Measurements from ENCODE around the gene SNRNP35.

The SNRNP35 gene

GRCh38 chr12:123497065-123497464, 39.1 kb downstream of the SNRNP35 start:
- no peaks in the 10 kb centered on the region for H3K9me3 ChIP-seq (ENCODE audit: control extremely low read depth in 1 of 5, control insufficient read depth in 4 of 5, insufficient read depth in 2 of 5, low read depth in 1 of 5, low read length in 4 of 5)
- 97% methylated on average over 7 of the region's 7 CpGs for WGBS (ENCODE audit: insufficient coverage)
- no peaks in the 10 kb centered on the region for H3K36me3 ChIP-seq (ENCODE audit: control insufficient read depth in 4 of 4, insufficient read depth in 4 of 4, low read length in 3 of 4)
- H3K4me3 ChIP-seq (ENCODE audit: control insufficient read depth in 1 of 7, extremely low read depth in 1 of 7, insufficient read depth in 4 of 7, low read depth in 2 of 7, low read length in 6 of 7) = no peak overlapping the region
- DNase-seq = no peak
- ChIA-PET CTCF (interaction anchor here (0.8 to 2.2 kb wide), 3 partner anchors 10 to 22 kb away, joined by 3 to 6 read pairs (median 4); no protein-coding TSS in a partner anchor), POLR2A (interaction anchor here (0.9 kb wide), 1 partner anchor 33 kb away, joined by 5 read pairs; no protein-coding TSS in a partner anchor)
- H3K4me1 ChIP-seq (ENCODE audit: control extremely low read depth in 1 of 4, control insufficient read depth in 4 of 4, insufficient read depth in 4 of 4, low read length in 3 of 4) = no peaks in the 10 kb centered on the region
- H3K27ac ChIP-seq (ENCODE audit: insufficient read depth in 1 of 2, low read depth in 1 of 2, low read length in 2 of 2, poor library complexity in 1 of 2, severe bottlenecking in 2 of 2) = no peak overlapping the region
- H3K27me3 ChIP-seq (replicated peaks in 2 of 5; ENCODE audit: control insufficient read depth in 4 of 5, insufficient read depth in 5 of 5, low read length in 4 of 5) = no peaks in the 10 kb centered on the region

- POLR2A ChIA-PET = no interaction called here
- no peak for DNase-seq
- no peaks in the 10 kb centered on the region for H3K36me3 ChIP-seq (ENCODE audit: control insufficient read depth in 4 of 4, insufficient read depth in 4 of 4, low read length in 3 of 4)
Measured at GRCh38 chr12:123498126-123498825, 40.3 kb downstream of the SNRNP35 start.

GRCh38 chr12:123499332-123499731, 41.4 kb downstream of the SNRNP35 start:
- no peak for DNase-seq
- CTCF ChIA-PET = no interaction called here

More at GRCh38 chr12:123498126-123498825, 40.3 kb downstream of the SNRNP35 start:
- no peak overlapping the region for H3K4me3 ChIP-seq (ENCODE audit: control insufficient read depth in 1 of 7, extremely low read depth in 1 of 7, insufficient read depth in 4 of 7, low read depth in 2 of 7, low read length in 6 of 7)
- 97% methylated on average over 11 of the region's 13 CpGs for WGBS (ENCODE audit: insufficient coverage)
- no peaks in the 10 kb centered on the region for H3K27me3 ChIP-seq (replicated peaks in 2 of 5; ENCODE audit: control insufficient read depth in 4 of 5, insufficient read depth in 5 of 5, low read length in 4 of 5)
- no peaks in the 10 kb centered on the region for H3K4me1 ChIP-seq (ENCODE audit: control extremely low read depth in 1 of 4, control insufficient read depth in 4 of 4, insufficient read depth in 4 of 4, low read length in 3 of 4)
- H3K9me3 ChIP-seq (ENCODE audit: control extremely low read depth in 1 of 5, control insufficient read depth in 4 of 5, insufficient read depth in 2 of 5, low read depth in 1 of 5, low read length in 4 of 5) = no peaks in the 10 kb centered on the region
- CTCF ChIA-PET = interaction anchor here (2.2 kb wide), 1 partner anchor 10 kb away, joined by 6 read pairs; no protein-coding TSS in a partner anchor
- no peak overlapping the region for H3K27ac ChIP-seq (ENCODE audit: insufficient read depth in 1 of 2, low read depth in 1 of 2, low read length in 2 of 2, poor library complexity in 1 of 2, severe bottlenecking in 2 of 2)

GRCh38 chr12:123502163-123502704, 44.3 kb downstream of the SNRNP35 start:
- DNase-seq = no peak
- Histone ChIP-seq H3K4me1 (ENCODE audit: control extremely low read depth in 1 of 4, control insufficient read depth in 4 of 4, insufficient read depth in 4 of 4, low read length in 3 of 4) (no peaks in the 10 kb centered on the region), H3K27me3 (replicated peaks in 2 of 5; ENCODE audit: control insufficient read depth in 4 of 5, insufficient read depth in 5 of 5, low read length in 4 of 5) (no peaks in the 10 kb centered on the region), H3K27ac (ENCODE audit: insufficient read depth in 1 of 2, low read depth in 1 of 2, low read length in 2 of 2, poor library complexity in 1 of 2, severe bottlenecking in 2 of 2) (no peak overlapping the region), H3K9me3 (ENCODE audit: control extremely low read depth in 1 of 5, control insufficient read depth in 4 of 5, insufficient read depth in 2 of 5, low read depth in 1 of 5, low read length in 4 of 5) (no peaks in the 10 kb centered on the region), H3K36me3 (ENCODE audit: control insufficient read depth in 4 of 4, insufficient read depth in 4 of 4, low read length in 3 of 4) (no peaks in the 10 kb centered on the region), H3K4me3 (ENCODE audit: control insufficient read depth in 1 of 7, extremely low read depth in 1 of 7, insufficient read depth in 4 of 7, low read depth in 2 of 7, low read length in 6 of 7) (no peak overlapping the region)
- WGBS (ENCODE audit: insufficient coverage) = 98% methylated on average over 9 of the region's 12 CpGs
- CTCF ChIA-PET = interaction anchor here (0.6 kb wide), 1 partner anchor 1002 kb away, joined by 4 read pairs; the partner anchor contains the start of gene ZCCHC8
- POLR2A ChIA-PET = no interaction called here

More at GRCh38 chr12:123499332-123499731, 41.4 kb downstream of the SNRNP35 start:
- Histone ChIP-seq H3K36me3 (ENCODE audit: control insufficient read depth in 4 of 4, insufficient read depth in 4 of 4, low read length in 3 of 4) (no peaks in the 10 kb centered on the region), H3K4me3 (ENCODE audit: control insufficient read depth in 1 of 7, extremely low read depth in 1 of 7, insufficient read depth in 4 of 7, low read depth in 2 of 7, low read length in 6 of 7) (no peak overlapping the region), H3K9me3 (ENCODE audit: control extremely low read depth in 1 of 5, control insufficient read depth in 4 of 5, insufficient read depth in 2 of 5, low read depth in 1 of 5, low read length in 4 of 5) (no peaks in the 10 kb centered on the region), H3K27me3 (replicated peaks in 2 of 5; ENCODE audit: control insufficient read depth in 4 of 5, insufficient read depth in 5 of 5, low read length in 4 of 5) (no peaks in the 10 kb centered on the region), H3K27ac (ENCODE audit: insufficient read depth in 1 of 2, low read depth in 1 of 2, low read length in 2 of 2, poor library complexity in 1 of 2, severe bottlenecking in 2 of 2) (no peak overlapping the region), H3K4me1 (ENCODE audit: control extremely low read depth in 1 of 4, control insufficient read depth in 4 of 4, insufficient read depth in 4 of 4, low read length in 3 of 4) (no peaks in the 10 kb centered on the region)
- POLR2A ChIA-PET = no interaction called here
- WGBS (ENCODE audit: insufficient coverage) = 98% methylated on average over 14 of the region's 16 CpGs

GRCh38 chr12:123506059-123506842, 48.3 kb downstream of the SNRNP35 start:
- no peak overlapping the region for H3K4me3 ChIP-seq (ENCODE audit: control insufficient read depth in 1 of 7, extremely low read depth in 1 of 7, insufficient read depth in 4 of 7, low read depth in 2 of 7, low read length in 6 of 7)
- H3K27ac ChIP-seq (ENCODE audit: insufficient read depth in 1 of 2, low read depth in 1 of 2, low read length in 2 of 2, poor library complexity in 1 of 2, severe bottlenecking in 2 of 2) = no peak overlapping the region
- no peak for DNase-seq
- POLR2A ChIA-PET = interaction anchor here (0.7 kb wide), 1 partner anchor 11 kb away, joined by 3 read pairs; no protein-coding TSS in a partner anchor
- CTCF ChIA-PET = interaction anchor here (0.8 kb wide), 1 partner anchor 9 kb away, joined by 3 read pairs; no protein-coding TSS in a partner anchor
- 98% methylated on average over 13 of the region's 17 CpGs for WGBS (ENCODE audit: insufficient coverage)
- peaks cover 0 to 6% (median 4%) of the 10 kb centered on the region in 4 experiments for H3K4me1 ChIP-seq (ENCODE audit: control extremely low read depth in 1 of 4, control insufficient read depth in 4 of 4, insufficient read depth in 4 of 4, low read length in 3 of 4)
- no peaks in the 10 kb centered on the region for H3K9me3 ChIP-seq (ENCODE audit: control extremely low read depth in 1 of 5, control insufficient read depth in 4 of 5, insufficient read depth in 2 of 5, low read depth in 1 of 5, low read length in 4 of 5)
- H3K36me3 ChIP-seq (ENCODE audit: control insufficient read depth in 4 of 4, insufficient read depth in 4 of 4, low read length in 3 of 4) = no peaks in the 10 kb centered on the region
- no peaks in the 10 kb centered on the region for H3K27me3 ChIP-seq (replicated peaks in 2 of 5; ENCODE audit: control insufficient read depth in 4 of 5, insufficient read depth in 5 of 5, low read length in 4 of 5)

- ChIA-PET CTCF (interaction anchor here (0.8 kb wide), 1 partner anchor 10 kb away, joined by 3 read pairs; no protein-coding TSS in a partner anchor), POLR2A (interaction anchor here (0.7 kb wide), 1 partner anchor 12 kb away, joined by 3 read pairs; no protein-coding TSS in a partner anchor)
- H3K9me3 ChIP-seq (ENCODE audit: control extremely low read depth in 1 of 5, control insufficient read depth in 4 of 5, insufficient read depth in 2 of 5, low read depth in 1 of 5, low read length in 4 of 5) = no peaks in the 10 kb centered on the region
- no peaks in the 10 kb centered on the region for H3K27me3 ChIP-seq (replicated peaks in 2 of 5; ENCODE audit: control insufficient read depth in 4 of 5, insufficient read depth in 5 of 5, low read length in 4 of 5)
- WGBS (ENCODE audit: insufficient coverage) = 94% methylated on average over 3 of the region's 6 CpGs
- DNase-seq = no peak
- H3K27ac ChIP-seq (ENCODE audit: insufficient read depth in 1 of 2, low read depth in 1 of 2, low read length in 2 of 2, poor library complexity in 1 of 2, severe bottlenecking in 2 of 2) = no peak overlapping the region
- peaks cover 0 to 6% (median 4%) of the 10 kb centered on the region in 4 experiments for H3K4me1 ChIP-seq (ENCODE audit: control extremely low read depth in 1 of 4, control insufficient read depth in 4 of 4, insufficient read depth in 4 of 4, low read length in 3 of 4)
- no peak overlapping the region for H3K4me3 ChIP-seq (ENCODE audit: control insufficient read depth in 1 of 7, extremely low read depth in 1 of 7, insufficient read depth in 4 of 7, low read depth in 2 of 7, low read length in 6 of 7)
- no peaks in the 10 kb centered on the region for H3K36me3 ChIP-seq (ENCODE audit: control insufficient read depth in 4 of 4, insufficient read depth in 4 of 4, low read length in 3 of 4)
Measured at GRCh38 chr12:123506843-123507236, 48.9 kb downstream of the SNRNP35 start.

Data from common myeloid progenitor, CD34-positive (primary cell).